OCI-LY7 (cell line): ENCODE data around the gene CHD9. TPM values are rescaled to one million over a fixed set of nuclear protein-coding genes. Genes with fewer than 3 reads are reported as not detected.
"Not testable (repeated sequence)": the region's sequence is repeated elsewhere in the genome, so short reads cannot be mapped to it uniquely, and the experiment has no call there.

Experiments used
- BruUV-seq: library from RNA; stranded (reverse); fragments of 400-500 nt; replicated peaks from 2 replicates; lab custom pipeline; 2021; lab: Mats Ljungman, UMichigan
- CTCF ChIA-PET: fragments of 300-600 bp; sonication (Branson Sonifier 250); formaldehyde crosslinking; loops from one replicate; lab custom pipeline; 2022; ENCODE audit warnings: antibody characterized with exemption; ENCODE audit not compliant: unreplicated experiment; lab: Charles Lee
- POLR2A ChIA-PET: fragments of 300-600 bp; sonication (Branson Sonifier 250); formaldehyde crosslinking; loops from one replicate; lab custom pipeline; 2022; ENCODE audit warnings: antibody characterized with exemption; lab: Charles Lee
- DNase-seq: peaks from one replicate; pipeline ENCODE4 v3.0.0-alpha.2; 2015; ENCODE audit warnings: low spot score
- H2AFZ ChIP-seq: fragments of 200-600 bp; sonication (generic), shearing (Covaris generic); 2 replicates; pipeline ENCODE4 v1.6.1; 2014; ENCODE audit warnings: mild to moderate bottlenecking, antibody characterized with exemption, low read length, moderate library complexity
- H3K27ac ChIP-seq: fragments of 200-600 bp; sonication (generic); 2 replicates; pipeline ENCODE4 v1.5.1; 2014; ENCODE audit warnings: mixed run types, low read depth, mild to moderate bottlenecking, moderate library complexity, low read length, inconsistent platforms; ENCODE audit not compliant: poor library complexity, severe bottlenecking
- H3K36me3 ChIP-seq: fragments of 200-600 bp; sonication (generic); 2 replicates; pipeline ENCODE4 v1.6.1; 2014; ENCODE audit warnings: mild to moderate bottlenecking, antibody characterized with exemption, low read length, moderate library complexity, mixed read lengths; ENCODE audit not compliant: insufficient read depth
- H3K4me1 ChIP-seq: fragments of 200-600 bp; sonication (generic); 2 replicates; pipeline ENCODE4 v1.5.1; 2014; ENCODE audit warnings: mild to moderate bottlenecking, low read length; ENCODE audit not compliant: insufficient read depth, poor library complexity, severe bottlenecking
- H3K4me2 ChIP-seq: fragments of 200-600 bp; sonication (generic); 2 replicates; pipeline ENCODE4 v1.6.1; 2014; ENCODE audit warnings: mild to moderate bottlenecking, low read length
- H3K4me3 ChIP-seq: fragments of 200-600 bp; sonication (generic); 2 replicates; pipeline ENCODE4 v1.5.1; 2014; ENCODE audit warnings: mild to moderate bottlenecking, low read depth, low read length; ENCODE audit not compliant: poor library complexity, severe bottlenecking
- H3K79me2 ChIP-seq: fragments of 200-600 bp; sonication (generic); 2 replicates; pipeline ENCODE4 v1.6.1; 2016; ENCODE audit warnings: low read depth, mild to moderate bottlenecking, low read length, moderate library complexity, mixed read lengths; ENCODE audit not compliant: insufficient read depth
- H3K9me2 ChIP-seq: fragments of 200-600 bp; sonication (generic); 2 replicates; pipeline ENCODE4 v1.6.1; 2016; ENCODE audit warnings: mild to moderate bottlenecking, low read length, mixed read lengths; ENCODE audit not compliant: insufficient read depth
- H3K9me3 ChIP-seq: fragments of 200-600 bp; sonication (generic); 2 replicates; pipeline ENCODE4 v1.6.1; 2014; ENCODE audit warnings: mild to moderate bottlenecking, mixed run types, low read length, mixed read lengths
- H4K20me1 ChIP-seq: fragments of 200-600 bp; sonication (generic); 2 replicates; pipeline ENCODE4 v1.6.1; 2014; ENCODE audit warnings: mild to moderate bottlenecking, antibody characterized with exemption, low read length, moderate library complexity, mixed read lengths; ENCODE audit not compliant: insufficient read depth
- EZH2phosphoT487 ChIP-seq: fragments of 200-600 bp; sonication (generic); IDR thresholded peaks from 2 replicates; pipeline ENCODE4 v1.6.1; 2018; ENCODE audit warnings: low read depth, borderline replicate concordance, mild to moderate bottlenecking, mixed run types, antibody characterized with exemption, low read length, moderate library complexity, mixed read lengths
- intact Hi-C: fragments of 100-400 bp; cut with micrococcal nuclease; formaldehyde crosslinking; loops from one replicate; pipeline ENCODE4 v1.10.0; 2022; ENCODE audit not compliant: unreplicated experiment
- total RNA-seq, 2 experiments: library from RNA; depleted of rRNA in 1 of 2; stranded (reverse); fragments of >200 nt in 1 of 2; shearing (Covaris generic) in 1 of 2; gene quantifications; 2 replicates each; pipeline ENCODE4 v1.2.3, GENCODE V29; 2014 to 2022
- TF ChIP-seq, protein P1 (sequence below): fragments of 200-600 bp; sonication (generic); conservative IDR thresholded peaks from 2 replicates; pipeline ENCODE4 v1.5.1; 2014; ENCODE audit warnings: mild to moderate bottlenecking, antibody characterized with exemption, low read length, moderate library complexity, mixed read lengths

CHD9 gene
- total RNA-seq, 2 experiments from 2014 or later, result 52.6 to 85.9 TPM

DNA sequence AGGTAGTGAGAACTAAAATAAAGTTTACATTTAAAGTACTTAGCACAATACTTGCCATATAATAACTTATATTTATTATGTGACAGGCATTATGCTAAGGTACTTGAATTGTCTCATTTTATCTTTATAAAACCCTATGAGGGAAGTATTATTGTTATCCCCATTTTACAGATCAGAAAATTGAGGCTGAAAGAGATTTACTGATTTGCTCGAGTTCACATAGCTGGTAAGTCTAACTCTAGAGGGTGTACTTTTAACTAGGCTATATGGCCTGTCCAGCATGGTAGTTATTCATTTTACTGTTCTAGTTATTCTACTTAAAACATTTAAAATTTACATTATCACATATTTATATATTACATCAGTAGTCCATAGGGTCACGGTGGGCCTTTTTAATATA, 266.2 kb downstream of the CHD9 start:
- H4K20me1 ChIP-seq, result no peaks in the 10 kb centered on the region
- no peaks in the 10 kb centered on the region for H3K9me2 ChIP-seq
- CTCF ChIA-PET, result no interaction called here
- POLR2A ChIA-PET, result no interaction called here
- H3K9me3 ChIP-seq, result no peaks in the 10 kb centered on the region
- H2AFZ ChIP-seq, result no peak overlapping the region
- H3K36me3 ChIP-seq, result peaks cover 96% of the 10 kb centered on the region
- H3K4me1 ChIP-seq, result no peaks in the 10 kb centered on the region
- no peak overlapping the region for H3K27ac ChIP-seq
- no TSS peak for BruUV-seq
- H3K4me3 ChIP-seq, result no peak overlapping the region
- no peak for TF ChIP-seq EZH2phosphoT487
- TF ChIP-seq, protein P1, sequence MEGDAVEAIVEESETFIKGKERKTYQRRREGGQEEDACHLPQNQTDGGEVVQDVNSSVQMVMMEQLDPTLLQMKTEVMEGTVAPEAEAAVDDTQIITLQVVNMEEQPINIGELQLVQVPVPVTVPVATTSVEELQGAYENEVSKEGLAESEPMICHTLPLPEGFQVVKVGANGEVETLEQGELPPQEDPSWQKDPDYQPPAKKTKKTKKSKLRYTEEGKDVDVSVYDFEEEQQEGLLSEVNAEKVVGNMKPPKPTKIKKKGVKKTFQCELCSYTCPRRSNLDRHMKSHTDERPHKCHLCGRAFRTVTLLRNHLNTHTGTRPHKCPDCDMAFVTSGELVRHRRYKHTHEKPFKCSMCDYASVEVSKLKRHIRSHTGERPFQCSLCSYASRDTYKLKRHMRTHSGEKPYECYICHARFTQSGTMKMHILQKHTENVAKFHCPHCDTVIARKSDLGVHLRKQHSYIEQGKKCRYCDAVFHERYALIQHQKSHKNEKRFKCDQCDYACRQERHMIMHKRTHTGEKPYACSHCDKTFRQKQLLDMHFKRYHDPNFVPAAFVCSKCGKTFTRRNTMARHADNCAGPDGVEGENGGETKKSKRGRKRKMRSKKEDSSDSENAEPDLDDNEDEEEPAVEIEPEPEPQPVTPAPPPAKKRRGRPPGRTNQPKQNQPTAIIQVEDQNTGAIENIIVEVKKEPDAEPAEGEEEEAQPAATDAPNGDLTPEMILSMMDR, result no peak
- no peaks in the 10 kb centered on the region for H3K79me2 ChIP-seq
- DNase-seq, result no peak
- H3K4me2 ChIP-seq, result no peak overlapping the region
- intact Hi-C loops, result no loop called here

DNA sequence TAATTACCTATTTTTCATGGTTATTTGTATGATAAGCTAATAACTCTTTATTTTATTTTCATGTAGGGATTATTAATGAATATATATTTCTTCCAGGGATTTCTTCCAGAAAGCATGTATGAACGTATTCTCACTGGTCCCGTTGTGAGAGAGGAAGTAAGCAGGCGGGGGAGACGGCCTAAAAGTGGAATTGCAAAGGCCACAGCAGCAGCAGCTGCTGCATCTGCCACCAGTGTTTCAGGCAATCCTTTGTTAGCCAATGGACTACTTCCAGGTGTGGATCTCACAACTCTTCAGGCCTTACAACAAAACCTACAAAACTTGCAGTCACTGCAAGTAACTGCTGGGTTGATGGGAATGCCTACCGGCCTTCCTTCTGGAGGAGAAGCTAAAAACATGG, 269.1 kb downstream of the CHD9 start:
- CTCF ChIA-PET, result no interaction called here

DNA sequence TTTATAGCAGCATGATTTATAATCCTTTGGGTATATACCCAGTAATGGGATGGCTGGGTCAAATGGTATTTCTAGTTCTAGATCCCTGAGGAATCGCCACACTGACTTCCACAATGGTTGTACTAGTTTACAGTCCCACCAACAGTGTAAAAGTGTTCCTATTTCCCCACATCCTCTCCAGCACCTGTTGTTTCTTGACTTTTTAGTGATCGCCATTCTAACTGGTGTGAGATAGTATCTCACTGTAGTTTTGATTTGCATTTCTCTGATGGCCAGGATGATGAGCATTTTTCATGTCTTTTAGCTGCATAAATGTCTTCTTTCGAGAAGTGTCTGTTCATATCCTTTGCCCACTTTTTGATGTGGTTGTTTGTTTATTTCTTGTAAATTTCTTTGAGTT, 276.2 kb downstream of the CHD9 start:
- BruUV-seq, H3K4me3 ChIP-seq, H3K27ac ChIP-seq, H3K9me3 ChIP-seq, H3K9me2 ChIP-seq, H3K79me2 ChIP-seq, CTCF ChIA-PET, intact Hi-C loops, H3K4me1 ChIP-seq, H2AFZ ChIP-seq, H3K4me2 ChIP-seq, H4K20me1 ChIP-seq, POLR2A ChIA-PET, DNase-seq: not testable (repeated sequence)
- peaks cover 28% of the 10 kb centered on the region for H3K36me3 ChIP-seq

More for the DNA sequence above, 269.1 kb downstream of the CHD9 start:
- intact Hi-C loops, result no loop called here
- no peak overlapping the region for H3K4me2 ChIP-seq
- H3K27ac ChIP-seq, result no peak overlapping the region
- TF ChIP-seq EZH2phosphoT487, result no peak
- TF ChIP-seq, protein P1, result no peak
- H3K9me3 ChIP-seq, result no peaks in the 10 kb centered on the region
- peaks cover 91% of the 10 kb centered on the region for H3K36me3 ChIP-seq
- no peaks in the 10 kb centered on the region for H3K79me2 ChIP-seq
- BruUV-seq, result no TSS peak
- no peaks in the 10 kb centered on the region for H4K20me1 ChIP-seq
- no peaks in the 10 kb centered on the region for H3K4me1 ChIP-seq
- no peak for DNase-seq
- POLR2A ChIA-PET, result interaction anchor here (1.3 kb wide), 1 partner anchor 12 kb away, joined by 3 read pairs; no protein-coding TSS in a partner anchor
- H2AFZ ChIP-seq, result no peak overlapping the region
- no peaks in the 10 kb centered on the region for H3K9me2 ChIP-seq
- H3K4me3 ChIP-seq, result no peak overlapping the region
